HCT116 (cell line): ENCODE measurements around the gene VLDLR. TPM values are rescaled to one million over a fixed set of nuclear protein-coding genes. Genes with fewer than 3 reads are reported as not detected.

ENCODE experiments used
- ATAC-seq: fragments of 200-7000 bp; cut with Tn5 transposase; 2 replicates; pipeline ENCODE4 v1.9.1; 2020; ENCODE audit warnings: mild to moderate bottlenecking, moderate library complexity
- BruUV-seq: library from RNA; stranded (reverse); fragments of 400-500 nt; replicated peaks from 2 replicates; lab custom pipeline; 2021; lab: Mats Ljungman, UMichigan
- CTCF ChIA-PET: fragments of 300-600 bp; sonication (Branson Sonifier 250); formaldehyde crosslinking; loops from one replicate; lab custom pipeline; 2021; ENCODE audit warnings: antibody characterized with exemption; lab: Charles Lee
- POLR2A ChIA-PET: fragments of 300-600, 350-600 bp; sonication (Branson Sonifier 250); formaldehyde crosslinking; loops from one replicate; lab custom pipeline; 2021; ENCODE audit warnings: antibody characterized with exemption; lab: Charles Lee
- RAD21 ChIA-PET, 2 experiments: fragments of 300-600 bp; sonication (Branson Sonifier 250); formaldehyde crosslinking; loops; one replicate each; lab custom pipeline; 2023; ENCODE audit warnings: low total read pairs in 2 of 2; ENCODE audit not compliant: uncharacterized antibody in 2 of 2, unreplicated experiment in 2 of 2, low non-redundant PET in 1 of 2; lab: Charles Lee
- DNase-seq: peaks from one replicate; pipeline ENCODE4 v3.0.0-alpha.2; 2010; ENCODE audit warnings: low read depth, low spot score
- H2AFZ ChIP-seq: fragments of 200-600 bp; shearing (Covaris generic), sonication (generic); 2 replicates; pipeline ENCODE4 v1.6.1; 2017; ENCODE audit warnings: low read depth, mixed run types, mixed read lengths, antibody characterized with exemption, low read length; ENCODE audit not compliant: poor library complexity, severe bottlenecking
- H3K27ac ChIP-seq: 2 replicates; pipeline ENCODE4 v1.5.1; 2012; ENCODE audit warnings: low read depth, low read length
- H3K27me3 ChIP-seq: fragments of 200-600 bp; sonication (generic); 2 replicates; pipeline ENCODE4 v1.6.1; 2016; ENCODE audit warnings: mixed run types, low read length, mixed read lengths; ENCODE audit not compliant: insufficient read depth
- H3K36me3 ChIP-seq, 2 experiments: fragments of 200-500 bp in 1 of 2; fragments of 200-600 bp in 1 of 2; sonication (Bioruptor generic) in 1 of 2; sonication (generic) in 1 of 2; 2 replicates each; pipeline versions ENCODE4 v1.5.1 to v1.6.1; 2014 to 2016; ENCODE audit warnings: low read length in 2 of 2, inconsistent platforms in 1 of 2, mixed read lengths in 1 of 2, mixed run types in 1 of 2; ENCODE audit not compliant: insufficient read depth in 2 of 2, control insufficient read depth in 1 of 2
- H3K4me1 ChIP-seq, 2 experiments: fragments of 200-600 bp in 1 of 2; sonication (generic) in 1 of 2; 2 replicates each; pipeline versions ENCODE4 v1.5.1 to v1.6.1; 2012 to 2017; ENCODE audit warnings: low read length in 2 of 2, inconsistent platforms in 1 of 2, mild to moderate bottlenecking in 1 of 2, mixed read lengths in 1 of 2, mixed run types in 1 of 2, moderate library complexity in 1 of 2; ENCODE audit not compliant: insufficient read depth in 2 of 2, control insufficient read depth in 1 of 2
- H3K4me2 ChIP-seq: fragments of 200-600 bp; sonication (generic); 2 replicates; pipeline ENCODE4 v1.6.1; 2017; ENCODE audit warnings: mixed run types, low read length, mixed read lengths
- H3K4me3 ChIP-seq, 2 experiments: fragments of 200-600 bp in 1 of 2; sonication (generic) in 1 of 2; replicated peaks in 1 of 2; 2 replicates each; pipeline ENCODE4 v1.5.1; 2011 to 2016; ENCODE audit warnings: low read length in 2 of 2, control low read depth in 1 of 2, low read depth in 1 of 2, mild to moderate bottlenecking in 1 of 2, mixed read lengths in 1 of 2, mixed run types in 1 of 2
- H3K79me2 ChIP-seq: fragments of 200-600 bp; sonication (generic); 2 replicates; pipeline ENCODE4 v1.6.1; 2017; ENCODE audit warnings: mild to moderate bottlenecking, mixed run types, low read length, moderate library complexity, mixed read lengths; ENCODE audit not compliant: insufficient read depth
- H3K9ac ChIP-seq: fragments of 200-600 bp; sonication (generic); 2 replicates; pipeline ENCODE4 v1.6.1; 2016; ENCODE audit warnings: low read length, mixed read lengths
- H3K9me2 ChIP-seq: fragments of 200-600 bp; sonication (generic), shearing (Covaris generic); 2 replicates; pipeline ENCODE4 v1.6.1; 2017; ENCODE audit warnings: mixed run types, mild to moderate bottlenecking, moderate library complexity; ENCODE audit not compliant: insufficient read depth
- H3K9me3 ChIP-seq, 2 experiments: fragments of 200-500 bp in 1 of 2; fragments of 200-600 bp in 1 of 2; sonication (Bioruptor generic) in 1 of 2; sonication (generic) in 1 of 2; 2 replicates each; pipeline ENCODE4 v1.6.1; 2014 to 2017; ENCODE audit warnings: low read length in 2 of 2, mixed read lengths in 2 of 2, inconsistent platforms in 1 of 2, low read depth in 1 of 2, mild to moderate bottlenecking in 1 of 2, mixed run types in 1 of 2, moderate library complexity in 1 of 2; ENCODE audit not compliant: control insufficient read depth in 1 of 2, insufficient read depth in 1 of 2
- H4K20me1 ChIP-seq: fragments of 200-600 bp; sonication (generic), shearing (Covaris generic); 2 replicates; pipeline ENCODE4 v1.6.1; 2017; ENCODE audit warnings: mixed run types, mild to moderate bottlenecking, moderate library complexity; ENCODE audit not compliant: insufficient read depth
- EGR1 ChIP-seq: IDR thresholded peaks from 2 replicates; pipeline ENCODE4 v1.6.1; 2012; ENCODE audit warnings: low read depth
- EZH2 ChIP-seq: fragments of 200-600 bp; sonication (generic); IDR thresholded peaks from 2 replicates; pipeline ENCODE4 v1.6.1; 2017; ENCODE audit warnings: antibody characterized with exemption, mixed run types
- POLR2A ChIP-seq: IDR thresholded peaks from 2 replicates; pipeline ENCODE4 v1.7.0; 2011; ENCODE audit warnings: borderline replicate concordance; ENCODE audit not compliant: insufficient read depth, insufficient read length; ENCODE audit errors: extremely low read depth
- SP1 ChIP-seq: IDR thresholded peaks from 2 replicates; pipeline ENCODE4 v1.6.1; 2012; ENCODE audit warnings: low read depth
- YY1 ChIP-seq: IDR thresholded peaks from 2 replicates; pipeline ENCODE4 v1.6.1; 2011; ENCODE audit warnings: low read length, low read depth, moderate library complexity, mild to moderate bottlenecking; ENCODE audit not compliant: insufficient replicate concordance; ENCODE audit errors: extremely low read depth
- ZFX ChIP-seq: fragments of 450-650 bp; IDR thresholded peaks from 2 replicates; pipeline ENCODE4 v1.6.1; 2017
- ZNF274 ChIP-seq: fragments of 200-500 bp; sonication (Bioruptor generic); IDR thresholded peaks from 2 replicates; pipeline ENCODE4 v1.6.1; 2014; ENCODE audit warnings: mild to moderate bottlenecking, low read depth, low read length, inconsistent platforms
- intact Hi-C: fragments of 100-400 bp; cut with micrococcal nuclease; formaldehyde crosslinking; loops from 2 replicates; pipeline ENCODE4 v1.10.0; 2022
- total RNA-seq: library from RNA; stranded (reverse); gene quantifications from one replicate; pipeline ENCODE4 v1.2.1, GENCODE V29; 2021; ENCODE audit not compliant: unreplicated experiment
- TF ChIP-seq, protein P1 (sequence below): IDR thresholded peaks from 2 replicates; pipeline ENCODE4 v1.6.1; 2012
- TF ChIP-seq, protein P2 (sequence below), 3 experiments: fragments of 200-600 bp in 1 of 3; sonication (generic) in 1 of 3; IDR thresholded peaks in 2 of 3; conservative IDR thresholded peaks in 1 of 3; 2 replicates each; pipeline ENCODE4 v1.5.1; 2012 to 2017; ENCODE audit warnings: low read depth in 2 of 3, low read length in 2 of 3, antibody characterized with exemption in 1 of 3, borderline replicate concordance in 1 of 3, control low read depth in 1 of 3, mild to moderate bottlenecking in 1 of 3, mixed read lengths in 1 of 3, mixed run types in 1 of 3, moderate library complexity in 1 of 3; ENCODE audit not compliant: insufficient read depth in 1 of 3

The VLDLR gene
- total RNA-seq, 1 experiment from 2014 or later: 0.17 TPM

DNA sequence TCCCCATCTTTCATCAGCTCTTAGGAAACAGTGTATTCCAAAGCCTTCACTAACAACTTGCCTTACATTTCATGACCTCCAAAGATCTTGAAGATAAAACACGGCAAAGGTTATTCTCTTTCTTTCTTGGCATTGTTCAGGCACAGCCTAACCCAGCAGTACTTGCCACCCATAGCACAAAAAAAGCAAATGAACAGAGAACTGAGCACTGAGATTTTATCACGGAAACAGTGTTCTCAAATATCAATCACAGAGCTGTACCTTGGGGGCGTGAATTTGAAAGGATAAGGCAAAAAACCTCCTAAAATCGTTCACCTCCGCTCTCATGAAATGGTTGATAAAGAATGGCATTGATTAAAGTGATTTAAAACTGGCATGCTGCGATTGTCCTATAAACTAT lies 78.8 kb downstream of the VLDLR start:
- no TSS peak for BruUV-seq
- H3K4me2 ChIP-seq: no peak overlapping the region
- H3K27ac ChIP-seq: no peak overlapping the region
- ATAC-seq (no peak), DNase-seq (no peak)
- no peaks in the 10 kb centered on the region for H3K27me3 ChIP-seq
- ChIA-PET POLR2A (no interaction called here), RAD21 (no interaction called here), CTCF (no interaction called here)
- intact Hi-C loops: no loop called here
- no peaks in the 10 kb centered on the region for H3K4me1 ChIP-seq
- no peak overlapping the region for H2AFZ ChIP-seq
- H4K20me1 ChIP-seq: 0 out of 2 replicates have a peak, but pooled peaks cover 3% of the 10 kb centered on the region
- no peaks in the 10 kb centered on the region for H3K79me2 ChIP-seq
- H3K9me2 ChIP-seq: no peaks in the 10 kb centered on the region
- TF ChIP-seq, protein P1, sequence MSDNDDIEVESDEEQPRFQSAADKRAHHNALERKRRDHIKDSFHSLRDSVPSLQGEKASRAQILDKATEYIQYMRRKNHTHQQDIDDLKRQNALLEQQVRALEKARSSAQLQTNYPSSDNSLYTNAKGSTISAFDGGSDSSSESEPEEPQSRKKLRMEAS: no peak
- TF ChIP-seq, protein P2, sequence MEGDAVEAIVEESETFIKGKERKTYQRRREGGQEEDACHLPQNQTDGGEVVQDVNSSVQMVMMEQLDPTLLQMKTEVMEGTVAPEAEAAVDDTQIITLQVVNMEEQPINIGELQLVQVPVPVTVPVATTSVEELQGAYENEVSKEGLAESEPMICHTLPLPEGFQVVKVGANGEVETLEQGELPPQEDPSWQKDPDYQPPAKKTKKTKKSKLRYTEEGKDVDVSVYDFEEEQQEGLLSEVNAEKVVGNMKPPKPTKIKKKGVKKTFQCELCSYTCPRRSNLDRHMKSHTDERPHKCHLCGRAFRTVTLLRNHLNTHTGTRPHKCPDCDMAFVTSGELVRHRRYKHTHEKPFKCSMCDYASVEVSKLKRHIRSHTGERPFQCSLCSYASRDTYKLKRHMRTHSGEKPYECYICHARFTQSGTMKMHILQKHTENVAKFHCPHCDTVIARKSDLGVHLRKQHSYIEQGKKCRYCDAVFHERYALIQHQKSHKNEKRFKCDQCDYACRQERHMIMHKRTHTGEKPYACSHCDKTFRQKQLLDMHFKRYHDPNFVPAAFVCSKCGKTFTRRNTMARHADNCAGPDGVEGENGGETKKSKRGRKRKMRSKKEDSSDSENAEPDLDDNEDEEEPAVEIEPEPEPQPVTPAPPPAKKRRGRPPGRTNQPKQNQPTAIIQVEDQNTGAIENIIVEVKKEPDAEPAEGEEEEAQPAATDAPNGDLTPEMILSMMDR (IDR thresholded peaks at IDR 0.05 in 2 of 3, conservative IDR thresholded peaks at IDR 0.05 in 1 of 3; ENCODE audit: borderline replicate concordance in 1 of 3, insufficient read depth in 1 of 3, low read depth in 2 of 3, low read length in 2 of 3): no peak
- no peak for TF ChIP-seq EGR1
- no peak for TF ChIP-seq SP1
- no peak for TF ChIP-seq ZNF274
- no peak for TF ChIP-seq ZFX
- TF ChIP-seq POLR2A: no peak
- no peaks in the 10 kb centered on the region for H3K9me3 ChIP-seq
- H3K9ac ChIP-seq: no peak overlapping the region
- no peak overlapping the region for H3K4me3 ChIP-seq
- H3K36me3 ChIP-seq: no peaks in the 10 kb centered on the region

DNA sequence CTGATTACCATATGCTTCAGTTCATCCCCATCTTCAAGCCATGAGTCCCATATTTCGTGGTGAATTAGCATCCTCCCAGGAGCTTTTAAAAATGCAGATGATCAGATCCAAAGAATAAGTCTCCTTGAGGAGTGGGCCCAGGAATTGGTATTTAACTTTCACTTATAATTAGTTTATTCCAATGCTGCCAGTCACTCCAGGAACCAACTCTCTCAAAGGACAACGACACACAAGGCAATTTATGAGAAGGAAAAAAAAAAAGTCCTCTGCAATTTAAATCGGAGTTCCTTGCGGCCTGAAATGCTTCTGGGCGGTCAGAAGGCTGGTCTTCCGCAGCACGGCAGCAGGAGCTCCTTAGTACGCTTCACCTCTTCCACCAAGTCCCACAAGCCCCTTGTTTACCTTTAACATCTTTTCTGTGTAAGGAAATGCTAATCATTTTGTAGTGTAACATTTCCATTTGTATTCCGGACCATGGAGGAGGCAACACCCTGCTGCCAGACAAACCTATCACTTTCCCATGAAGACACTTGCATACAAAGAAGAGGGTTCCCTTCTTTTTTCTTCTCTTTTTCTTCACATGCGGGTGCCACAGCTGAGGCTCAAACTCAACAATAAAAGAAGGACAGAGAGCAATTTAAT lies 79.4 kb downstream of the VLDLR start:
- no TSS peak for BruUV-seq
- no peak for DNase-seq
- RAD21 ChIA-PET: no interaction called here
- POLR2A ChIA-PET: no interaction called here
- H3K36me3 ChIP-seq: no peaks in the 10 kb centered on the region
- H3K4me2 ChIP-seq: no peak overlapping the region
- H3K9me2 ChIP-seq: no peaks in the 10 kb centered on the region
- CTCF ChIA-PET: no interaction called here
- no peak for ATAC-seq
- H3K9me3 ChIP-seq: no peaks in the 10 kb centered on the region
- TF ChIP-seq EZH2: no peak
- TF ChIP-seq POLR2A: no peak
- TF ChIP-seq, protein P1: no peak
- no peak for TF ChIP-seq YY1
- no peak for TF ChIP-seq SP1
- no peak overlapping the region for H3K9ac ChIP-seq
- H3K4me1 ChIP-seq: no peaks in the 10 kb centered on the region
- H3K27me3 ChIP-seq: no peaks in the 10 kb centered on the region
- H3K4me3 ChIP-seq: no peak overlapping the region
- no peak overlapping the region for H2AFZ ChIP-seq
- H3K27ac ChIP-seq: no peak overlapping the region
- no peaks in the 10 kb centered on the region for H3K79me2 ChIP-seq
- intact Hi-C loops: no loop called here
- H4K20me1 ChIP-seq: 0 out of 2 replicates have a peak, but pooled peaks cover 3% of the 10 kb centered on the region
